ENCODE measurements around the gene PITPNM1. TPM values are rescaled to one million over a fixed set of nuclear protein-coding genes. Genes with fewer than 3 reads are reported as not detected.

The PITPNM1 gene
- total RNA-seq, 3 donors from 2014 or later (not counting 1 experiment from before 2014, with no cell fraction given), result 99.9 to 135 (median 123) TPM

DNA sequence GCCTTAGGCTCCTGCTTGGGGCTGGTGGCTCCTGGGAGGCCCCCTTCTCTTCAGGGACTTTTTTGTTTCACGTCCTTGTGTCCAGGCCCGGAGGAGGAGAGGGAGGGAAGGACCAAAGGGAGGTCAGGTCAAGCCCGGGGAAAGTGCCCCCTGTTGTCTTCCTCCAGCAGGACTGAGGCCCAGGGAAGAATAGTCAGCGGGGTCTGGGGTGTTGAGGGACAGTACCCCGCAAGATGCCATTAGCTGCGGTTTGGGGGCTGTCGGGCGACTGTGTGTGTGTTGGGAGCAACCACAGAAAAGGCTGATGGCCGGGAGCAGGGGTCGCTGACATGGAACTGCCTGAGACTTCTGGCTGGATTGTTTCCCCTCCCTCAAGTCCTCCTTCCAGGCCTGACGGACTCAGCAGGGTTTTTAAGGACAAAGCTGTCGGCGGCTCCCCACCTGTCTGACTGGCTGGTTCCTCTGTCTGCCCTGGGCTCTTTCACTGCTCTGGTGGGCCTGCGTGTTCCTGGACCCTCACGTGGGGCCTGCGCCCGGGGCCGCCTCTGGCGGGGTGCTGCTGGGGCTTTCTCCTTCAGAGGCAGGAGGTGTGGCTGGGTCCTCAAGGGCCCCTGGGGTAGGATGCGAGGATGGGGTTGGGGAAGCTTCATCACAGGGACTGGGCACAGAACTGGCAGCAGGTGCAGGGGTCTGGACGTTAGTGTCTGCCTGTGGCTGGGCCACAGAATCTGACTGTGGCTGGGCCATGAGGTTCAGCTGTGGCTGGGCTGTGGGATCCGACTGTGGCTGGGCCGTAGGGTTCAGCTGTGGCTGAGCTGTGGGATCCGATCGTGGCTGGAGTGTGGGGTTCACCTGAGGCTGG is 54.1 kb downstream of the PITPNM1 start:
- H3K9me3 ChIP-seq (ENCODE audit: control insufficient read depth, insufficient read depth, low read length), result no peaks in the 10 kb centered on the region
- Mint-ChIP-seq H3K27ac (no peak overlapping the region), H3K4me3 (no peak overlapping the region), H3K4me1 (peaks cover under 1 to 14% of the 10 kb centered on the region in 2 donors), H3K27me3 (ENCODE audit: low read depth in 2 of 2) (peaks cover 0 to 11% of the 10 kb centered on the region in 2 donors), H3K36me3 (no peaks in the 10 kb centered on the region), H3K9me3 (no peaks in the 10 kb centered on the region)
- no peak overlapping the region for H3K27ac ChIP-seq (ENCODE audit: low read length)
- H3K27me3 ChIP-seq (ENCODE audit: control insufficient read depth, insufficient read depth, low read length), result no peaks in the 10 kb centered on the region
- TF ChIP-seq, protein P1, sequence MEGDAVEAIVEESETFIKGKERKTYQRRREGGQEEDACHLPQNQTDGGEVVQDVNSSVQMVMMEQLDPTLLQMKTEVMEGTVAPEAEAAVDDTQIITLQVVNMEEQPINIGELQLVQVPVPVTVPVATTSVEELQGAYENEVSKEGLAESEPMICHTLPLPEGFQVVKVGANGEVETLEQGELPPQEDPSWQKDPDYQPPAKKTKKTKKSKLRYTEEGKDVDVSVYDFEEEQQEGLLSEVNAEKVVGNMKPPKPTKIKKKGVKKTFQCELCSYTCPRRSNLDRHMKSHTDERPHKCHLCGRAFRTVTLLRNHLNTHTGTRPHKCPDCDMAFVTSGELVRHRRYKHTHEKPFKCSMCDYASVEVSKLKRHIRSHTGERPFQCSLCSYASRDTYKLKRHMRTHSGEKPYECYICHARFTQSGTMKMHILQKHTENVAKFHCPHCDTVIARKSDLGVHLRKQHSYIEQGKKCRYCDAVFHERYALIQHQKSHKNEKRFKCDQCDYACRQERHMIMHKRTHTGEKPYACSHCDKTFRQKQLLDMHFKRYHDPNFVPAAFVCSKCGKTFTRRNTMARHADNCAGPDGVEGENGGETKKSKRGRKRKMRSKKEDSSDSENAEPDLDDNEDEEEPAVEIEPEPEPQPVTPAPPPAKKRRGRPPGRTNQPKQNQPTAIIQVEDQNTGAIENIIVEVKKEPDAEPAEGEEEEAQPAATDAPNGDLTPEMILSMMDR (IDR thresholded peaks at IDR 0.05), result no peak
- H3K4me3 ChIP-seq (ENCODE audit: low read length), result no peak overlapping the region
- 82% methylated on average over 25 of the region's 25 CpGs for WGBS (ENCODE audit: insufficient coverage)
- intact Hi-C loops (cut with micrococcal nuclease), result no loop called here
- DNase-seq, result no peak
- H3K4me1 ChIP-seq (ENCODE audit: control insufficient read depth, insufficient read depth, low read length), result peaks cover 33% of the 10 kb centered on the region
- no peaks in the 10 kb centered on the region for H3K36me3 ChIP-seq (ENCODE audit: control insufficient read depth, insufficient read depth, low read length)
- no peak for ATAC-seq

DNA sequence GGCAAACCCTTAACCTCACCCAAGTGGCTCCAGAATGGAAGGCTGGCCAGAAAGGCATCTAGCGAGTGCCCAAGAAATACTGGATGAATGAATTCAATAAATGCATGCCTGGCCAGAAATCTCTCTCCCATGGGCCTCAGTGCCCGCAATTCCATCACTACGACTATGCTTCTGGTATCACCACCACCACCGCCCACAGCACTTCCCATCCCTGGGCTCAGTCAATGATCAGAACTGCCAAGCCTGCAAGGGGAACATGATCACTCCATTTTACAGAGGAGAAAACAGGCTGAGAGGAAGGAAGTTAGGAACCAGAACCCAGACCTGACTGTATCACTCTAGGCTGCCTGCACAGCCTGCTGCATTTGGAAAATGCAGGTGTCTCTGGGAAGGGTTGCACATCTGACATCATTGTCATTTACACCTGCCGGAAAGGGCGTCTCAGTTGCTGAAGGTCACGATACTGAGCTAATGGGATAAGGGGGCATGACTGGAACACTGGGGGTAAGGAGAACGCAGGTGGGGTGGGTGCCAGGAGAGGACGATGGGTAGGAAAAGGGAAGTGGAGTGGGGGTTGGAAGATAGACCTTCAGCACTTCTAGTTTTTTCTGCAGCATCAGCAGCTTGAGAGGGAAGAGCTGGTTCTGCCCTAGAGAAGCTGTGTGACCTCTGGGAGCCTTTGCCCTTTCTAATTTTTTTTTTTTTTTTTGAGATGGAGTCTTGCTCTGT is 55.9 kb downstream of the PITPNM1 start:
- Mint-ChIP-seq H3K36me3 (no peaks in the 10 kb centered on the region), H3K4me3 (no peak overlapping the region), H3K27me3 (ENCODE audit: low read depth in 2 of 2) (peaks cover 0 to 8% of the 10 kb centered on the region in 2 donors), H3K4me1 (peaks cover 18 to 31% of the 10 kb centered on the region in 2 donors), H3K9me3 (no peaks in the 10 kb centered on the region), H3K27ac (no peak overlapping the region)
- ATAC-seq (no peak), DNase-seq (no peak)
- H3K36me3 ChIP-seq (ENCODE audit: control insufficient read depth, insufficient read depth, low read length), result no peaks in the 10 kb centered on the region
- WGBS (ENCODE audit: insufficient coverage), result 65% methylated on average over 9 of the region's 9 CpGs
- H3K4me1 ChIP-seq (ENCODE audit: control insufficient read depth, insufficient read depth, low read length), result peaks cover 51% of the 10 kb centered on the region
- no peaks in the 10 kb centered on the region for H3K27me3 ChIP-seq (ENCODE audit: control insufficient read depth, insufficient read depth, low read length)
- intact Hi-C loops (cut with micrococcal nuclease), result no loop called here
- H3K4me3 ChIP-seq (ENCODE audit: low read length), result no peak overlapping the region
- no peak overlapping the region for H3K27ac ChIP-seq (ENCODE audit: low read length)
- H3K9me3 ChIP-seq (ENCODE audit: control insufficient read depth, insufficient read depth, low read length), result no peaks in the 10 kb centered on the region
- TF ChIP-seq, protein P1 (IDR thresholded peaks at IDR 0.05), result no peak

DNA sequence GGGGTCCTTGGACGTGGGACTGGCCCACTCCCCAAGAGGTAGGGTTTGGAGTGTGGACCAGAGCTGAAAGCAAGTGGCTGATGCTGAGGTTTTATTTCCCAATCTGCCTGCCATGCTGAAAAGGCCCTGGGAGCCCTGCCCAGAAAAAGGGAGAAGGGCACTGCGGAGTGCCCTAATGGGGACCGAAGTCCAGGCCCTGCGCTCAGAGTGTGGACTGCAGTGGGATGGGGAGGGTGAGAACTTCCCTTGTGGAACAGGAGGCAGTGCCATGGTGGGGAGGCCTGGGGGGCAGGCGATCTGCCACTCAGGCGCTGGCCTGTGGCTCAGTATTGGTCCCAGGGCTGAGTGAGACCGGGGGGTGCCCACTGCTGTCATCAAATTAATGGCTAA is 56.9 kb downstream of the PITPNM1 start:
- H3K4me1 Mint-ChIP-seq, result peaks cover 19 to 39% of the 10 kb centered on the region in 2 donors
- TF ChIP-seq, protein P1 (IDR thresholded peaks at IDR 0.05), result no peak
- intact Hi-C loops (cut with micrococcal nuclease), result no loop called here
- no peak overlapping the region for H3K27ac Mint-ChIP-seq
- Histone ChIP-seq H3K36me3 (ENCODE audit: control insufficient read depth, insufficient read depth, low read length) (no peaks in the 10 kb centered on the region), H3K4me3 (ENCODE audit: low read length) (no peak overlapping the region), H3K4me1 (ENCODE audit: control insufficient read depth, insufficient read depth, low read length) (peaks cover 58% of the 10 kb centered on the region), H3K27ac (ENCODE audit: low read length) (no peak overlapping the region), H3K9me3 (ENCODE audit: control insufficient read depth, insufficient read depth, low read length) (no peaks in the 10 kb centered on the region), H3K27me3 (ENCODE audit: control insufficient read depth, insufficient read depth, low read length) (no peaks in the 10 kb centered on the region)
- DNase-seq (no peak), ATAC-seq (no peak)
- 96% methylated on average over 7 of the region's 7 CpGs for WGBS (ENCODE audit: insufficient coverage)
- no peaks in the 10 kb centered on the region for H3K9me3 Mint-ChIP-seq
- H3K36me3 Mint-ChIP-seq, result no peaks in the 10 kb centered on the region
- peaks cover 0 to 8% of the 10 kb centered on the region in 2 donors for H3K27me3 Mint-ChIP-seq (ENCODE audit: low read depth in 2 of 2)
- H3K4me3 Mint-ChIP-seq, result no peak overlapping the region
